Liver (tissue), 9 donors: ENCODE data around the gene THUMPD2. TPM values are rescaled to one million over a fixed set of nuclear protein-coding genes. Genes with fewer than 3 reads are reported as not detected.

Experiments used
- DNase-seq: peaks from one replicate; pipeline ENCODE4 v3.0.0-alpha.2; 2017; ENCODE audit warnings: low spot score
- H3K27ac ChIP-seq, 2 donors: one replicate each; pipeline ENCODE4 v1.7.0; 2013; ENCODE audit warnings: inconsistent platforms in 2 of 2, low read length in 2 of 2, control low read depth in 1 of 2, low read depth in 1 of 2, mild to moderate bottlenecking in 1 of 2
- H3K27me3 ChIP-seq, 4 donors: one replicate each; pipeline versions ENCODE4 v1.6.1 to v1.7.0; 2013; ENCODE audit warnings: low read length in 3 of 4, inconsistent platforms in 1 of 4, mild to moderate bottlenecking in 1 of 4, moderate library complexity in 1 of 4; ENCODE audit not compliant: control insufficient read depth in 4 of 4, insufficient read depth in 4 of 4
- H3K36me3 ChIP-seq, 4 donors: one replicate each; pipeline versions ENCODE4 v1.6.1 to v1.7.0; 2013; ENCODE audit warnings: low read length in 3 of 4, mild to moderate bottlenecking in 3 of 4, low read depth in 1 of 4, moderate library complexity in 1 of 4; ENCODE audit not compliant: control insufficient read depth in 4 of 4, insufficient read depth in 3 of 4
- H3K4me1 ChIP-seq, 4 donors: one replicate each; pipeline versions ENCODE4 v1.6.1 to v1.7.0; 2013; ENCODE audit warnings: low read length in 3 of 4, mild to moderate bottlenecking in 3 of 4, moderate library complexity in 1 of 4; ENCODE audit not compliant: control insufficient read depth in 4 of 4, insufficient read depth in 4 of 4
- H3K4me3 ChIP-seq, 3 donors: one replicate each; pipeline versions ENCODE4 v1.6.1 to v1.7.0; 2013; ENCODE audit warnings: low read length in 3 of 3, control low read depth in 1 of 3, low read depth in 1 of 3, mild to moderate bottlenecking in 1 of 3
- H3K9ac ChIP-seq, 2 donors: one replicate each; pipeline ENCODE4 v1.7.0; 2013; ENCODE audit warnings: low read length in 2 of 2, mild to moderate bottlenecking in 2 of 2, moderate library complexity in 2 of 2, control low read depth in 1 of 2, low read depth in 1 of 2
- H3K9me3 ChIP-seq, 4 donors: one replicate each; pipeline versions ENCODE4 v1.6.1 to v1.7.0; 2013; ENCODE audit warnings: low read length in 3 of 4; ENCODE audit not compliant: control insufficient read depth in 4 of 4
- EGR1 ChIP-seq, 2 donors: IDR thresholded peaks; 2 replicates each; pipeline ENCODE4 v1.6.1; 2016 to 2018; ENCODE audit warnings: antibody characterized with exemption in 2 of 2, low read depth in 2 of 2
- HNF4A ChIP-seq, 2 donors: conservative IDR thresholded peaks; 2 replicates each; pipeline ENCODE4 v1.6.1; 2016; ENCODE audit warnings: antibody characterized with exemption in 2 of 2, mild to moderate bottlenecking in 2 of 2
- JUND ChIP-seq, 2 donors: IDR thresholded peaks; 2 replicates each; pipeline ENCODE4 v1.6.1; 2016; ENCODE audit warnings: antibody characterized with exemption in 2 of 2
- NR2F2 ChIP-seq: IDR thresholded peaks from 2 replicates; pipeline ENCODE4 v1.6.1; 2016; ENCODE audit warnings: antibody characterized with exemption
- RAD21 ChIP-seq, 2 donors: IDR thresholded peaks; 2 replicates each; pipeline ENCODE4 v1.6.1; 2016; ENCODE audit warnings: antibody characterized with exemption in 2 of 2, mild to moderate bottlenecking in 2 of 2
- RXRA ChIP-seq, 2 donors: IDR thresholded peaks; 2 replicates each; pipeline ENCODE4 v1.6.1; 2017 to 2018; ENCODE audit warnings: antibody characterized with exemption in 2 of 2, mild to moderate bottlenecking in 1 of 2
- SP1 ChIP-seq: IDR thresholded peaks from 2 replicates; pipeline ENCODE4 v1.6.1; 2018; ENCODE audit warnings: antibody characterized with exemption, mild to moderate bottlenecking
- TAF1 ChIP-seq: conservative IDR thresholded peaks from 2 replicates; pipeline ENCODE4 v1.6.1; 2016; ENCODE audit warnings: antibody characterized with exemption, mild to moderate bottlenecking
- YY1 ChIP-seq: IDR thresholded peaks from 2 replicates; pipeline ENCODE4 v1.6.1; 2016; ENCODE audit warnings: antibody characterized with exemption, mild to moderate bottlenecking
- WGBS: extraction: QIAGEN DNeasy Blood & Tissue Kit; methylation state at CpG from one replicate; pipeline ENCODE4 v1.1.7; 2013; 5-methylcytosine and 5-hydroxymethylcytosine counted together
- polyA plus RNA-seq, 2 donors: library from polyadenylated mRNA; stranded (reverse) in 1 of 2; unstranded in 1 of 2; fragments of 200-250 nt in 1 of 2; fragments of >200 nt in 1 of 2; fragmentation: Nextera tagmentation in 1 of 2; extraction: Ambion mirVana in 1 of 2; gene quantifications; one replicate each; pipeline versions ENCODE4 v1.2.1 to v1.2.3, GENCODE V29; 2013 to 2015
- total RNA-seq, 2 donors: library from RNA; depleted of rRNA; stranded (reverse); fragments of >200 nt; gene quantifications; one replicate each; pipeline ENCODE4 v1.2.3, GENCODE V29; 2014
- TF ChIP-seq, protein P1 (sequence below): IDR thresholded peaks from 2 replicates; pipeline ENCODE4 v1.6.1; 2016; ENCODE audit warnings: antibody characterized with exemption
- TF ChIP-seq, protein P2 (sequence below): IDR thresholded peaks from 2 replicates; pipeline ENCODE4 v1.6.1; 2016; ENCODE audit warnings: antibody characterized with exemption, mild to moderate bottlenecking
- TF ChIP-seq, protein P3 (sequence below): fragments of 150-350 bp; IDR thresholded peaks from 2 replicates; pipeline ENCODE4 v1.5.1; 2017; ENCODE audit warnings: improper control_type of control experiment, low read depth, low read length; ENCODE audit not compliant: missing input control
- TF ChIP-seq, protein P4 (sequence below): IDR thresholded peaks from 2 replicates; pipeline ENCODE4 v1.6.1; 2016; ENCODE audit warnings: antibody characterized with exemption
- TF ChIP-seq, protein P5 (sequence below): IDR thresholded peaks from 2 replicates; pipeline ENCODE4 v1.6.1; 2016; ENCODE audit warnings: antibody characterized with exemption
- donor health status: healthy.
- donor health status: healthy.
- donor health status: healthy.
- donor health status: healthy.
- donor health status: healthy.

THUMPD2 gene
- total and polyA plus RNA-seq, 4 donors = 2.2 to 5.9 (median 5.0) TPM

DNA sequence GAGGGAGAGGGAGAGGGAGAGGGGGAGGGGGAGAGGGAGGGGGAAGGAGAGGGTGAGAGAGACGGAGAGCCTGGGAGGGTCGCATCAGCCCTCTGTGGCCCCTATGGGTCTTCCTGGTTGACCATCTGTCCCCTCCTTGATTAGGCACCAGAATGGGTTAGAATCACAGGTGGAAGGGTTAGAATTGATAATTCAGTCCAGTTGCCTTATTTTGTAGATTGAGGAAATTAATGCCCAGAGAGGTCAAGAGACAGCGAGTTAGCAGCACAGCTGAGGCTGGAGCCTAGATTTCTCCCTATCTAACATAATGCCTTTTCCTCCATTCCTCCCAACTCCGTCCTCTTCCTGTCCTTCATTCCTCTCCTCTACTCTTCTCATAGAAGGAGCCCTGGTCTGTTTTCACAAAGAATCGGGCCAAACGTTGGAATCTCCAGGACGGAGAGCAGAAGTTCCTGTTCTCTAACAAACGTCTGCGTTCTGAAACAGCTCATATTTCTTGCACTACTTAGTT is 338 bp upstream of the THUMPD2 start (continued):
- TF ChIP-seq, protein P1, sequence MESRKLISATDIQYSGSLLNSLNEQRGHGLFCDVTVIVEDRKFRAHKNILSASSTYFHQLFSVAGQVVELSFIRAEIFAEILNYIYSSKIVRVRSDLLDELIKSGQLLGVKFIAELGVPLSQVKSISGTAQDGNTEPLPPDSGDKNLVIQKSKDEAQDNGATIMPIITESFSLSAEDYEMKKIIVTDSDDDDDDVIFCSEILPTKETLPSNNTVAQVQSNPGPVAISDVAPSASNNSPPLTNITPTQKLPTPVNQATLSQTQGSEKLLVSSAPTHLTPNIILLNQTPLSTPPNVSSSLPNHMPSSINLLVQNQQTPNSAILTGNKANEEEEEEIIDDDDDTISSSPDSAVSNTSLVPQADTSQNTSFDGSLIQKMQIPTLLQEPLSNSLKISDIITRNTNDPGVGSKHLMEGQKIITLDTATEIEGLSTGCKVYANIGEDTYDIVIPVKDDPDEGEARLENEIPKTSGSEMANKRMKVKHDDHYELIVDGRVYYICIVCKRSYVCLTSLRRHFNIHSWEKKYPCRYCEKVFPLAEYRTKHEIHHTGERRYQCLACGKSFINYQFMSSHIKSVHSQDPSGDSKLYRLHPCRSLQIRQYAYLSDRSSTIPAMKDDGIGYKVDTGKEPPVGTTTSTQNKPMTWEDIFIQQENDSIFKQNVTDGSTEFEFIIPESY = no peak

DNA sequence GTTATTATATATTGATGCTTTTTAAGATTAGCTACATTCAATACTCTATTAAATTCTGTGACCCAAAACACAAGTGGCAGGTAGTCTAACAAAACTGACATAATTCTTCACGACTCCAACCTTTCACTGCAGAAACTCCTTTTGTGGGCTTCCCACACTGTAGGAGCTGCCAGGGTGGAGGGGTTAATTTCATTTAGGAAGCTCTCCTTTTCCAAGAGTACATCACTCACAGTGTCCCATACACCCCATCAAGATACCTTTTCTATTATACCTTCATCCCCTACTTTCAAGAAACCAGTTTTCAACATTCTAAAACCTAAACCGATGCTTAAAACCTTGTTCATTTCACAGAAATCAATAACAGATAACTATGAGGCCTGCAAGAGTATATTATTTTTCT is 825 bp downstream of the THUMPD2 start:
- Histone ChIP-seq H3K27me3 (no peaks in the 10 kb centered on the region), H3K27ac (peak overlapping the region in 1 of 2 donors; percentile 71), H3K4me1 (peaks cover 0 to 5% (median 3%) of the 10 kb centered on the region in 4 donors), H3K36me3 (no peaks in the 10 kb centered on the region), H3K4me3 (peak overlapping the region; percentile 79 to 85 (median 82)), H3K9me3 (no peaks in the 10 kb centered on the region), H3K9ac (peak overlapping the region; percentile 86 to 93)
- TF ChIP-seq, protein P2, sequence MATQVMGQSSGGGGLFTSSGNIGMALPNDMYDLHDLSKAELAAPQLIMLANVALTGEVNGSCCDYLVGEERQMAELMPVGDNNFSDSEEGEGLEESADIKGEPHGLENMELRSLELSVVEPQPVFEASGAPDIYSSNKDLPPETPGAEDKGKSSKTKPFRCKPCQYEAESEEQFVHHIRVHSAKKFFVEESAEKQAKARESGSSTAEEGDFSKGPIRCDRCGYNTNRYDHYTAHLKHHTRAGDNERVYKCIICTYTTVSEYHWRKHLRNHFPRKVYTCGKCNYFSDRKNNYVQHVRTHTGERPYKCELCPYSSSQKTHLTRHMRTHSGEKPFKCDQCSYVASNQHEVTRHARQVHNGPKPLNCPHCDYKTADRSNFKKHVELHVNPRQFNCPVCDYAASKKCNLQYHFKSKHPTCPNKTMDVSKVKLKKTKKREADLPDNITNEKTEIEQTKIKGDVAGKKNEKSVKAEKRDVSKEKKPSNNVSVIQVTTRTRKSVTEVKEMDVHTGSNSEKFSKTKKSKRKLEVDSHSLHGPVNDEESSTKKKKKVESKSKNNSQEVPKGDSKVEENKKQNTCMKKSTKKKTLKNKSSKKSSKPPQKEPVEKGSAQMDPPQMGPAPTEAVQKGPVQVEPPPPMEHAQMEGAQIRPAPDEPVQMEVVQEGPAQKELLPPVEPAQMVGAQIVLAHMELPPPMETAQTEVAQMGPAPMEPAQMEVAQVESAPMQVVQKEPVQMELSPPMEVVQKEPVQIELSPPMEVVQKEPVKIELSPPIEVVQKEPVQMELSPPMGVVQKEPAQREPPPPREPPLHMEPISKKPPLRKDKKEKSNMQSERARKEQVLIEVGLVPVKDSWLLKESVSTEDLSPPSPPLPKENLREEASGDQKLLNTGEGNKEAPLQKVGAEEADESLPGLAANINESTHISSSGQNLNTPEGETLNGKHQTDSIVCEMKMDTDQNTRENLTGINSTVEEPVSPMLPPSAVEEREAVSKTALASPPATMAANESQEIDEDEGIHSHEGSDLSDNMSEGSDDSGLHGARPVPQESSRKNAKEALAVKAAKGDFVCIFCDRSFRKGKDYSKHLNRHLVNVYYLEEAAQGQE = no peak
- TF ChIP-seq, protein P3, sequence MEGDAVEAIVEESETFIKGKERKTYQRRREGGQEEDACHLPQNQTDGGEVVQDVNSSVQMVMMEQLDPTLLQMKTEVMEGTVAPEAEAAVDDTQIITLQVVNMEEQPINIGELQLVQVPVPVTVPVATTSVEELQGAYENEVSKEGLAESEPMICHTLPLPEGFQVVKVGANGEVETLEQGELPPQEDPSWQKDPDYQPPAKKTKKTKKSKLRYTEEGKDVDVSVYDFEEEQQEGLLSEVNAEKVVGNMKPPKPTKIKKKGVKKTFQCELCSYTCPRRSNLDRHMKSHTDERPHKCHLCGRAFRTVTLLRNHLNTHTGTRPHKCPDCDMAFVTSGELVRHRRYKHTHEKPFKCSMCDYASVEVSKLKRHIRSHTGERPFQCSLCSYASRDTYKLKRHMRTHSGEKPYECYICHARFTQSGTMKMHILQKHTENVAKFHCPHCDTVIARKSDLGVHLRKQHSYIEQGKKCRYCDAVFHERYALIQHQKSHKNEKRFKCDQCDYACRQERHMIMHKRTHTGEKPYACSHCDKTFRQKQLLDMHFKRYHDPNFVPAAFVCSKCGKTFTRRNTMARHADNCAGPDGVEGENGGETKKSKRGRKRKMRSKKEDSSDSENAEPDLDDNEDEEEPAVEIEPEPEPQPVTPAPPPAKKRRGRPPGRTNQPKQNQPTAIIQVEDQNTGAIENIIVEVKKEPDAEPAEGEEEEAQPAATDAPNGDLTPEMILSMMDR = no peak
- TF ChIP-seq, protein P4, sequence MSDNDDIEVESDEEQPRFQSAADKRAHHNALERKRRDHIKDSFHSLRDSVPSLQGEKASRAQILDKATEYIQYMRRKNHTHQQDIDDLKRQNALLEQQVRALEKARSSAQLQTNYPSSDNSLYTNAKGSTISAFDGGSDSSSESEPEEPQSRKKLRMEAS = no peak
- DNase-seq = no peak
- 4% methylated on average over 2 of the region's 2 CpGs for WGBS

DNA sequence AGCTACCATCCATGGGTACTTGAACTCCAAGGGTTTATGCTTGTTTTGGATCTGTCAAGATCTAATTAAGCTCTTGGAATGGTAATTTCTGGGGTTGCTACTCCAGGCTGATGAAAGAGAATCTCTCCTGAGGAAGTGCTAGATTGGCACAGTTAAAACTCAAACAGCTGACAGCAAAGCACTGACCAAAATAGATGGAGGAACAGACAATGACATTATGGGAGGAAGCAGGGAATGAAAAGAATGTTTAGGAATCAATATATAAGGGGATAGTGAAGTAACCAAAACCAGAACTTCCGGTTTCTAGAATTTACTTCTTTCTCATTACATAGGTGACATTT is 6.3 kb downstream of the THUMPD2 start:
- no peak for TF ChIP-seq TAF1
- TF ChIP-seq RXRA (IDR thresholded peaks at IDR 0.05) = no peak
- TF ChIP-seq RAD21 (IDR thresholded peaks at IDR 0.05) = no peak
- TF ChIP-seq, protein P2 = no peak
- no peak for TF ChIP-seq NR2F2
- TF ChIP-seq JUND (IDR thresholded peaks at IDR 0.05) = no peak
- TF ChIP-seq, protein P5, sequence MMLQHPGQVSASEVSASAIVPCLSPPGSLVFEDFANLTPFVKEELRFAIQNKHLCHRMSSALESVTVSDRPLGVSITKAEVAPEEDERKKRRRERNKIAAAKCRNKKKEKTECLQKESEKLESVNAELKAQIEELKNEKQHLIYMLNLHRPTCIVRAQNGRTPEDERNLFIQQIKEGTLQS = no peak
- no peak for TF ChIP-seq YY1
- TF ChIP-seq SP1 = no peak
- no peak for TF ChIP-seq HNF4A (conservative IDR thresholded peaks at IDR 0.05)
- TF ChIP-seq EGR1 (IDR thresholded peaks at IDR 0.05; ENCODE audit: low read depth in 2 of 2) = no peak
- TF ChIP-seq, protein P4 = no peak
- H3K9ac ChIP-seq = no peak overlapping the region
- peaks cover 2 to 5% (median 2%) of the 10 kb centered on the region in 4 donors for H3K4me1 ChIP-seq
- H3K27ac ChIP-seq = no peak overlapping the region
- no peaks in the 10 kb centered on the region for H3K9me3 ChIP-seq
- H3K4me3 ChIP-seq = no peak overlapping the region
- DNase-seq = no peak
- peaks cover 0 to 9% (median 3%) of the 10 kb centered on the region in 4 donors for H3K36me3 ChIP-seq
- no peaks in the 10 kb centered on the region for H3K27me3 ChIP-seq
- WGBS = 83% methylated on average over 1 of the region's 1 CpG
